ENCODE measurements around the gene OR2L5. TPM values are rescaled to one million over a fixed set of nuclear protein-coding genes. Genes with fewer than 3 reads are reported as not detected.

The OR2L5 gene
- total RNA-seq, 1 experiment from 2014 or later = not detected

- ChIA-PET POLR2A (no interaction called here), CTCF (no interaction called here)
- no peaks in the 10 kb centered on the region for H3K4me1 ChIP-seq (ENCODE audit: control insufficient read depth, insufficient read depth, low read length)
- DNase-seq (ENCODE audit: low read depth, low spot score) (no peak), ATAC-seq (no peak)
- H3K4me3 ChIP-seq (ENCODE audit: low read depth in 2 of 2, low read length in 2 of 2) = no peak overlapping the region
- TF ChIP-seq POLR2AphosphoS5 (IDR thresholded peaks at IDR 0.05; ENCODE audit: low read depth, low read length) (no peak), SIN3A (IDR thresholded peaks at IDR 0.05; ENCODE audit: borderline replicate concordance, insufficient read depth, low read depth, low read length) (no peak), REST (IDR thresholded peaks at IDR 0.05; ENCODE audit: insufficient read depth in 1 of 2, low read depth in 2 of 2, low read length in 1 of 2) (no peak), CTCF (IDR thresholded peaks at IDR 0.05) (no peak), TCF7L2 (IDR thresholded peaks at IDR 0.05; ENCODE audit: low read depth, low read length) (no peak)
- intact Hi-C loops (cut with micrococcal nuclease; ENCODE audit: unreplicated experiment) (no loop called here), in situ Hi-C loops (cut with HindIII; ENCODE audit: low pct_unique_long_range_greater_than_20kb, low sequenced_read_pairs) (no loop called here)
- BruUV-seq (replicated peaks) = no TSS peak
- H3K27me3 ChIP-seq (ENCODE audit: control insufficient read depth, insufficient read depth, low read length) = no peaks in the 10 kb centered on the region
- no peaks in the 10 kb centered on the region for H3K36me3 ChIP-seq (ENCODE audit: control insufficient read depth, insufficient read depth, low read length)
- H3K9me3 ChIP-seq (ENCODE audit: control insufficient read depth, insufficient read depth, low read depth, low read length) = no peaks in the 10 kb centered on the region
- H3K27ac ChIP-seq (ENCODE audit: low read length) = no peak overlapping the region
These were observed 46.8 kb upstream of the OR2L5 start for GRCh38 chr1:247966532-247967204.

- no peak overlapping the region for H3K27ac ChIP-seq (ENCODE audit: low read length)
- H3K36me3 ChIP-seq (ENCODE audit: control insufficient read depth, insufficient read depth, low read length) = no peaks in the 10 kb centered on the region
- ATAC-seq (no peak), DNase-seq (ENCODE audit: low read depth, low spot score) (no peak)
- in situ Hi-C loops (cut with HindIII; ENCODE audit: low pct_unique_long_range_greater_than_20kb, low sequenced_read_pairs) = no loop called here
- no peaks in the 10 kb centered on the region for H3K9me3 ChIP-seq (ENCODE audit: control insufficient read depth, insufficient read depth, low read depth, low read length)
- no TSS peak for BruUV-seq (replicated peaks)
- ChIA-PET CTCF (no interaction called here), POLR2A (no interaction called here)
- intact Hi-C loops (cut with micrococcal nuclease; ENCODE audit: unreplicated experiment) = no loop called here
- no peaks in the 10 kb centered on the region for H3K27me3 ChIP-seq (ENCODE audit: control insufficient read depth, insufficient read depth, low read length)
- H3K4me1 ChIP-seq (ENCODE audit: control insufficient read depth, insufficient read depth, low read length) = no peaks in the 10 kb centered on the region
- no peak for TF ChIP-seq TCF7L2 (IDR thresholded peaks at IDR 0.05; ENCODE audit: low read depth, low read length)
- TF ChIP-seq POLR2AphosphoS5 (IDR thresholded peaks at IDR 0.05; ENCODE audit: low read depth, low read length) = no peak
- no peak overlapping the region for H3K4me3 ChIP-seq (ENCODE audit: low read depth in 2 of 2, low read length in 2 of 2)
These were observed 20.5 kb upstream of the OR2L5 start for GRCh38 chr1:247992986-247993385.

GRCh38 chr1:247998811-247999210 lies 14.6 kb upstream of the OR2L5 start:
- intact Hi-C loops (cut with micrococcal nuclease; ENCODE audit: unreplicated experiment) = no loop called here
- CTCF ChIA-PET = no interaction called here

More at GRCh38 chr1:247998811-247999210, 14.6 kb upstream of the OR2L5 start:
- TF ChIP-seq TCF7L2 (IDR thresholded peaks at IDR 0.05; ENCODE audit: low read depth, low read length) = no peak
- TF ChIP-seq REST (IDR thresholded peaks at IDR 0.05; ENCODE audit: insufficient read depth in 1 of 2, low read depth in 2 of 2, low read length in 1 of 2) = no peak
- TF ChIP-seq CTCF (IDR thresholded peaks at IDR 0.05) = no peak
- no peak for TF ChIP-seq POLR2AphosphoS5 (IDR thresholded peaks at IDR 0.05; ENCODE audit: low read depth, low read length)
- no peak for TF ChIP-seq SIN3A (IDR thresholded peaks at IDR 0.05; ENCODE audit: borderline replicate concordance, insufficient read depth, low read depth, low read length)
- no TSS peak for BruUV-seq (replicated peaks)
- ATAC-seq (no peak), DNase-seq (ENCODE audit: low read depth, low spot score) (no peak)
- H3K36me3 ChIP-seq (ENCODE audit: control insufficient read depth, insufficient read depth, low read length) = no peaks in the 10 kb centered on the region
- POLR2A ChIA-PET = no interaction called here
- H3K27ac ChIP-seq (ENCODE audit: low read length) = no peak overlapping the region
- no peaks in the 10 kb centered on the region for H3K4me1 ChIP-seq (ENCODE audit: control insufficient read depth, insufficient read depth, low read length)
- no peaks in the 10 kb centered on the region; the same call in 1 of the 2 replicates for H3K9me3 ChIP-seq (ENCODE audit: control insufficient read depth, insufficient read depth, low read depth, low read length)
- in situ Hi-C loops (cut with HindIII; ENCODE audit: low pct_unique_long_range_greater_than_20kb, low sequenced_read_pairs) = no loop called here
- no peak overlapping the region for H3K4me3 ChIP-seq (ENCODE audit: low read depth in 2 of 2, low read length in 2 of 2)
- no peaks in the 10 kb centered on the region for H3K27me3 ChIP-seq (ENCODE audit: control insufficient read depth, insufficient read depth, low read length)

Measured in Panc1 (cell line).